HuH-7 (cell line): ENCODE results near the gene CLK3.
"Not testable (repeated sequence)": the region's sequence is repeated elsewhere in the genome, so short reads cannot be mapped to it uniquely, and the experiment has no call there.

Experiments used
- DNase-seq: peaks from one replicate; pipeline ENCODE4 v3.0.0; 2011; ENCODE audit warnings: low spot score

The CLK3 gene

DNA sequence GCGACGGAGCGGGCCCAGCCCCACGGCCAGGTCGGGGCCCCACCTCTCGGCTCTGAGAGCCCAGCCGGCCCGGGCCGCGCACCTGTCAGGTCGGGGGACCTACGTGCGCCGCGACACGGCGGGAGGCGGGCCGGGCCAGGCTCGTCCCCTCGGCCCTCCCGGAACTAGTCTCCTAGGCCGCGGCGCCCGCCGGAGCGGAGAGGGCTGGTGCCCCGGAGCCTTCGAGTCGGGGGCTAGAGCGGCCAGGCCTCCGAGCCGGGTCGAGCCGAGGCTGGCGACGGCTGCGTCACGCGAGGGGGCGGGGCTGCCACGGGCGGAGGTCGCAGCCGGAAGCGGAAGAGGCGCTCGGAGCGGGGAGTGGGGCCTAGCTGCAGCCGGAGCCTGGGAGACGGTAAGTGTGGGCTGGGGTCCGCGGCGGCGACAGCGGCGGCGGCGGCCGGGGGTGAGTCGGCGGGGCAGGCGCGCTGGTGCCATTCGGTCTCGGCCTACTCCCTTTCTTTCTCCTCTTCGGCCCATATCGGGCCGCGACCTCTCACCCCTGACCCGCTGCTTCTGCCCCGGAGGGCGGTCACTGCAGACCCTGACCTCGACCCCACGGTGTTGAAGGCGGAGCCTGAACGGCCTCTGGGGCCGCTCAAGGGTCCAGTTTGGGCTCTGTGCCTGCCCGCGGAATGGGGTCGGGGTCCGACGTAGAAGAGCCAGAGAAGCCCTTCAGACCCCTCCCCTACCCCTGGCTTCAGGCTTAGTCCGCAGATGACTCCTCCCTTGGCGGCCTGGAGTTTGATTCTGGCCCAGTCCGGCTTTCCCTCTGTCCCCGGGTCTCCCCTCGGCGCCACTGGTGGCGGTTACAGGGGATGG is at the start of gene CLK3:
Gene CLK3 (plus strand): TSS at position 329 of the 858 bp plus-strand sequence. CDS start 3,361 bp downstream, outside the sequence.
- DNase-seq: peak; percentile 99

DNA sequence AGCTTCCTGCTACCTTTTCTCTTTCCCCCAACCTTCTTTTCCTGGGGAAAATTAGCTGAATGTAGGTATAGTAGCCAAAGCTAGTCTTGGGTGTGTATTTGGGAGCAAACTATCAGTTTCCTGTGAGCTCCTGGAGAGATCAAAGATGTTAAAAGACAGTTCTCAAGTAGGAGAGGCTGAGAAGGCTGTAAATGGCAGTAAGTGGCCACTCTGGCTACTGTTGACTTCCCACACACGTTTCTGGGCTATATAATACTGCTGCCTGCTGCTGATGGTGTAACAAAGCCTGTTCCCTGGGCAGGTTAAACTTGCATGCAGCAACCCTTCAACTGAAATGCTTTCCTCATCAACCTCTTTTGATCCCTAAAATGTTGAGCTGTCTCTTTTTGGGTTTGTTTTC is 47.0 kb upstream of the CLK3 start:
- no peak for DNase-seq

DNA sequence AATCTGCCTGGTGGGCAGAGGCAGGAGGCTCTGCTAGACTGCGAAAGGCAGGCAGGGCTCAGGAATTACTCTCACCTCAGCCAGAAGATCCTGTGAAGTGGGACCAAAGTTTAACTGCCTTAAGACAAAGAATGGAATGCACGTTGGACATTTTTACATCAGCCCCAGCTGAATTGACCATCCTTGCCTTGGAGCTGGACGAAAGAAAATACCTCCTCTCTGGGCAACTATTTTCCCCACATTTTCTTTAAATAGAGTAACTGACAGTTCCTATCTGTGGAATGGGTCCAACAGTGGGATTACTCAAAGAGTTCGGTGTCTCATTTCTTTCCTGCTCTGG is 45.9 kb upstream of the CLK3 start:
- DNase-seq: no peak

DNA sequence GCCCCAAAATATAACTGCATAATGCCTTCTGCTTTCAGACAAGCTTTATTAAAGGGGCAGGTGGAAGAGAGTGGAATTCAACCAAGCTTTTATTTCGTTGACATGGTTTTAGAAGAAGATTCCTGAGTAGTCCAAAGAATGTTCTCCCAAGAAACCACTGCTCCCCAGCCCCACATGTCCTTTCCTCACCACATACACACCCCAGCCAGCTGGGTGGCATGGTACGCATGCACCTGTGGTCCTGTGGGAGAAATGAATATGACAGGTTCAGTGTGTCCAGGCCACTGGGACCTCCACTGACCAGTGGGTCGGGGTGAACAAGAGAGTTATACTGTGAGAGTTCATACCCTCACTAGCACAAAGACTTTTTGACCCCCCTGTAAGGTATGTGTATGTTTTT is 44.4 kb upstream of the CLK3 start:
- no peak for DNase-seq

DNA sequence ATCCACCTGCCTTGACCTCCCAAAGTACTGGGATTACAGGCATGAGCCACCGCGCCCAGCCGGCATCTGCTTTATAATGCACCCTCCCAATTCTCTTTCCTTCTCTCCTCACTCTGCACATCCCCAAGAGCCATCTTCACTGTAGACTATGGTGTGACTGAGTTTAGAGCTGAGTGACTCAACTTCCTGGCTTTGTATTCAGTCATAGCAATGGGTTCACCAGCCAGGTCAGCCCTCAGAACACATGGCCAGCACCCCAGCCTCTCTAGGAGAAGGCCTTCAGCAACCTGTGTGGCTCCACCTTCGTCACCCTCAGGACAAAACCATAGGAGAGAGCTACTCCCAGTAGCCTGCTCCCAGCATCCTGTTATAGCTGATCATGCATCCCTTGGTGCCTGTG is 41.6 kb upstream of the CLK3 start:
- no peak for DNase-seq

DNA sequence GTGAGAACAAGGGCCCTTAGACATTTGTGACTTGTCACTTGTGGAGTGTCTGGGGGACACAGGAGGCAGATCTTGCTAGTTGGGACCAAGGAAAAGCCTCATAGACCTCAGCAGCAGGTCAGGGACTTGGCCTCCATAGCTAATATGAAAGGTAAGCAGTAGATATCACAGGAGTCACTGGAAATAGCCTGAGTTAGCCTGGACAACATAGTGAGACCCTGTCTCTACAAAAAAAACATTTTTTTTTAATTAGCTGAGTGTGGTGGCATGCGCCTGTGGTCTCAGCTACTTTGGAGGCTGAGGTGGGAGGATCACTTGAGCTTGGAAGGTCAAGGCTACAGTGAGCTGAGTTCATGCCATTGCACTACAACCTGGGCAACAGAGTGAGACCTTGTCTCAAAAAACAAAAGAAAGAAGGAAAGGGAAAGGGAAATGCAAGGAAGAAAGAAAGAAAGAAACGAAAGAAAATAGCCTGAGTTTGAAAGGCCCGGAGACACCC is 37.1 kb upstream of the CLK3 start:
- DNase-seq: no peak

DNA sequence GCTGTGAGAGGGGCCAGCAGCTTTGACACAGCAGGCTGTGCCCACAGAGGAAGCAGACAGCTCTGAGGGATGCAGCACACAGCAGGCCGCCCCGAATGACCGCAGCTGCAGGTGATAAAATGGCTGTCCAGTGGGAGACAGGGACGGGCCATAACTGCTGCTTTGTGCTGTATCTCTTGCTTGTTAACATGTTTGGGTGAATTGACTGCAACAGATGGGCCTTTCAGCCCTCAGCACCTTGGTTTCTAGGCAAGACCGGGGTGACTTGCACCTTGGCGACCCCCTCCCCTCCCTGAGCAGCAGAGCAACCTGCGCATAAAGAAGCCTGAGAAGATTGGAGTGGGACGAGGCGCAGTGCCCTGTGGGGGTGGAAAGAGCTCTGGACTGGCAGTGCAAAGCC is 36.6 kb upstream of the CLK3 start:
- DNase-seq: no peak

DNA sequence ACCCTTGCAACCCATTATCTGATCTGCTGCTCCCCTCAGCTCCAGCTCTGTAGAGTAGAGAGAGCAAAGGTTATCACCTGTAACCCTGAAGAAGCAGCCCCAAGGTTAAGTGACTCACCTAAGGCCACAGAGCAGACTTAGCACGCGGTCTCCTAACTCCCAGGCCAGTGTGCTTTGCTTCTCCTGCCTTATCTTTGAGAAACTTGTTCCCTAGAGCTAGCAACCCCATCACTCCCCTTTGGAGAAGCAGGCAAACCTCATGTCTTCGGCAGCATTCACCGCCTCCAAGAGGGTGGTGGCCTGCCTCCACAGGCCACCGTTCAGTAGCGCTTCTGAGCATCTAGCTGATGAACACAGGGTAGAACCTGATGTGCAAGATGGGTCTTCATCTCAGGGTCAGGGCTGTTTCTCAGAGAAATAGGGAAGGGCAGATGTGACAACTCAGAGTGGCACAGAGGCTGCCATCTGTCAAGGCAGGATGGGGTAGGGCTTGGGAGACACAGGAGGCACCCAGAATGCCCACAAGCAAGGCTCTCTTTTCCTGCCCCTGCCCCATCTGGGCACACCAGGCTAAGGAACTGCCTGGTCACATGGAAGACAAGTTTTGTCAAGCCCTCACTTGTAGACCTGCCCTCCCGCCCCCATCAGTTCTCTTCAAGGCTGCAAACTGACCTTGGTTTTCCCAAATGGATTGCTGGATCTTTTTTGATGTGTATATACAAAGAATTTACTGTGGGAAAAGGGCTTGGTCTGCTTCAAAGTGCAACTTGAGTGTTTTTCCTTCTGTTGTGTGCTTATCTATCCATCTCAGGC is 34.9 kb upstream of the CLK3 start:
- DNase-seq: no peak

DNA sequence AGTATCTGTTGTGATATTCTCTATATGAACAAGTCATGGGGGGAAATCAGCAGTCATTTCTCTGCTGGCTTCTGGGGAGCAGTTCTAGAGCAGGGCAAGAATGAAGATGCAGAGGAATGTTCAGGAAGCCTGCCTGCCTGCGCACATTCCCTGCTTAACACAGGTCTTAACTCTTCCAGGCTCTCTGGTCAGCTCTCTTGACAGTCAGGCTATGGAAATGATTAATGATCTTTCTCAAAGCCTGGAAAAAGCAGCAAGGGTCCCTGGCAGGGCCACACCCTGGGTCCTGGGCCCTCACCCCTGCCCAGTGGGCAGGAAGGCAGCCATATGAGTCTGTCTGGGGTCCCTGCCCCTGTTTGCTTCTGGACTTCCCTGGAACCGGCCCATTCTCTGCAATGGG is 31.4 kb upstream of the CLK3 start:
- DNase-seq: no peak

DNA sequence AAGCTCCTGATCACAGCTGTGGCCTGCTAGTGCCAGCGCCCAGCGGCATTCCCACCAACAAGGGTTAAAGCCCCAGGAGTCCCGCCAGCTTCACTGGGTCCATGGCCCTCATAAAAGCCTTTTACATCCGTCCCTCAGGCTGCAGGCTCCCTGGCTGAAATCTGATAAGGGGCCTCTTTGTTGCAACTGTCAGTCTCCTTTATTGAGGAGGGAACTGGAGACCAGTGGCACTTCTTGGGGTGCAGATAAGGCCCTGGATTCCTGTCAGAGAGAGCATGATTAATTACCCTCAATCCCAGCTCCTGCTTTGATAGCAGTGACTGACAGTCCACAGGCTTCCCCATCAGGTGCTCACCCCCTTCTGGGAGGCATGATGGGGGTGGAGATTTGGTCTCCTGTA is 30.9 kb upstream of the CLK3 start:
- DNase-seq: no peak

DNA sequence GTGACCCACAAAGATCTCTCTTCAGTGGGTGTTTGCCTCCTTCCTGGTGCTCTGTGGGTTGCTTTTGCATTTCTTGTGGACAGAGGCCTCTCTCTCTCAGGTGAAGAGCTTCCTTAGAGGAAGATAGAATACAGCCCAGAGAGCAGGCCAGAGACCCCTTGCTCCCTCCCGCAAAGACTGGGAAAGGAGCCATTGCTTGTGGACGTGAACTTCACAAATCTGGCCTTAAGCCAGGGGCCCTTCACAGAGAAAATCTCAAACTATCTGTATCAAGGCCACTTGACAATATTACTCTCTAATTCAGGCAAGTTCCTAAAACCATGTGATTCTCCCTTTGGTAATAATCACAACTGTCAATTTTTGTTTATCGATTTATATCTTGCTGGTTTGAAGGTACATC is 30.4 kb upstream of the CLK3 start:
- DNase-seq: no peak

DNA sequence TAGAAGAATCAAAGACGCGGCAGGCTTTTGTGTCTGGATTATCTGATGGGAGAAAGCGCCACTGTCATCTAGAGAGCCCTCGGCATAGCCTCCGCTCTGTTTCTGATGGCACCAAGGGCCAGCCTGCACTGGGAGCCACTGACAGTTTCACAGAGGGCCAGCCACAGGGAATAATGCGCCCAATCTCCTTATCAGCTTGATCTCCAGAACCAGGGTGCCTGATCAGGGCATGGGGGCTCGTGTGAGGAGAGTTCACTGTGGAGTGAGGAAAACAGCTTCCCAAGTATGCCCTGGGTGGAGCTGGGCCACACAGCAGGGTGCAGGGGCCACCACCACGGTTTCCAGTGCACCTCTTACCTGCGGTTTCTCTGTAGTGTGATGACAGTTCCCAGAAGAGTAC is 29.8 kb upstream of the CLK3 start:
- DNase-seq: no peak

DNA sequence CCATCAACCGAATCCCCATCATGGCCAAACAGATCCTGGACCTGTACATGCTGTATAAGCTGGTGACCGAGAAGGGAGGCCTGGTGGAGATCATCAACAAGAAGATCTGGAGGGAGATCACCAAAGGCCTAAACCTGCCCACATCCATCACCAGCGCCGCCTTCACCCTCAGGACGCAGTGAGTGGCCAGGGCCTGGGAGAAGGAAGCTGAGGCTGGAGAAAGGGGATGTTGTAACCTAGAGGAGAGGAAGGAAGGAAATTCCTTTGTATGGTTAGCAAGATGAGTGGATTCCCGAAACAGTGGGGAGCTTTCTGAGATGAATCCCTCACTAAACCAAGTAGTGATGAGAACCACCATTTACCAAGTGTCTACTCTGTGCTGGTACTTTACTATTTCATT is 25.8 kb upstream of the CLK3 start:
- no peak for DNase-seq

DNA sequence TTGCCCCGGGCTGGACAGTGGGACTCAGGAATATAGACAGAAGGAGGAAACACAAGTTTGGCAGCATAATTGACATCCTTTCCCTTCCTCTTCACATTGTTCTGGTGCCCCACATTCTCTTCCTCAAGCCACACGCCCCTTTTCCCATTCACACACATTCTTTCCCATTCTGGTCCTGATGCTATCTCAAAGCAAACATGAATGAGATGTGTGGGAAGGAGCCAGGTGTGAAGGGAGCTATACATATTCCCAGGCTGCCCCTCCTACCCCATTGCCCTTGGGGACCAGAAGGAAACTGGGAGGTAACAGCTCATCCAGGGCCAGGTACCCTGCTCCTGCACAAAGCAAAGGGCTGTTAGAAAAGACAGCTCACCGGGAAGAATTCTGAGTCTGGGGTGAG is 23.4 kb upstream of the CLK3 start:
- no peak for DNase-seq

DNA sequence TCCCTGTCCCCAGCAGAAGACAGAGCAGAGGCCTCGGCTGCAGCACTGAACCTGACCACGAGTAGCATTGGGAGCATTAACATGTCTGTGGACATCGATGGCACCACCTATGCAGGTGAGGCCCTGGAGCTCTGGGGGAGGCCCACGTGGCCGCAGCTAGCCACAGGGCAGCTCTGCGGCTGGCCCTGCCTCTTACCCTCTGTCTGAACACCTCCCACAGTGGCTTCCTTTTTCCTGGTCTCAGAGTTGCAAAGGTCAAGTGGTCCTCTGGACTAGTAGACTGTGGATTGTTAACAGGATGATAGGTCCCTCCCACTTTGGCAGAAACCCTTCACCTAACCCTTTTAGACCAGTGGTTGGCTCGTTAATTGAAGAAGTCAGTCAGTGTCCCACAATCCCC is 22.5 kb upstream of the CLK3 start:
- no peak for DNase-seq

DNA sequence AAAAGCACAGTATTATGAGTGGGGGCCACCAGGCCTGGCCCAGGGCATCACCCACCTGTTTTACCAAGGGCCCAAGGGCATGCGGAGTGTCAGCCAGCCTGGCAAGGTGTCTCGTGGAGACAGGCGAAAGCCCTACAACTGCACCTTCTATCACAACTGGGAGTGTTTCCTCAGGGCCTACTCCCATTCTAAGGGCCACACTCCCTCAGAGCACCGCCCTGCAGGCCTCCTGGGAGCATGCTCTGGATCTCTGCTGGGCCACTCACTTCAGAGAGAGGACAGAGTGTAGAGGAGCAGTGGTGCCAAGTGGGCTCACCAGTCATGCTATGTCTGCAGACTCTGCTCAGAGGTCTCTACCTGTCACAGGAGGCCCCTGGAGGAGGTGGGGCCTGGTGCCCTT is 21.2 kb upstream of the CLK3 start:
- DNase-seq: no peak

DNA sequence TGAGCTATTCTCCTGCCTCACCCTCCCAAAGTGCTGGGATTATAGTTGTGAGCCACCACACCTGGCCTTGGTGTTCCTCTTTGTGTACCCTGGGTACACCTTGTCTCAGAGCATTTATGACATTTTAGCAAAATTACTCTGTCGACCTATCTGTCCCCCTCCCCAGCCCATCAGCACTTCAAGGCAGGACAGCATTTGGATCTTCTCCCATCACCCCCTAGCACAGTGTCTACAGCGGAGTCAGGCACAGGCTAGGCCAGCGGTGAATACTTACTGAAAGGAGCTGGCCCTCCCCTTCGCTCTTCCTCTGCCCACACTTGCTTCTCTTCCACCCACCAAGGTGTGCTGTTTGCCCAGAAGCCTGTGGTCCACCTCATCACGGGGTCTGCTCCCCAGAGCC is 20.4 kb upstream of the CLK3 start:
- no peak for DNase-seq

DNA sequence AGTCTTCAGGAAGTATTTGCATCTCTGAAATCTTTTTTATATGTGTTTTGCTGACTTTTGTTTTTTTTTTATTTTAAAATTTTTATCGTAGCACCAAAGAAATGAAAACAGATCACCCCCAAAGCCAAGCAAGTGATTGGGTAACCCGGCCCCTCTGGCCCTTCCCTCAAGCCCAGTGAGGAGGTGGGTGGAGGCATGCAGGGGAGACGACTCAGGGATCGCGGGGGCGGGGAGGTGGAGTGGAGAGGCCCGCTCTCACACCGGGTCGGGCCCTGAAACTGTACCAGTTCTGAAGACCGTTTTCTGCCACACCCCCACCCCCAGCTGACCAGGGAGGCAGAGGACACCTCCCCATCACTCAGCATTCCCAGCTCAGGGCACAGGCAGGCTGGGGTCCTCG is 18.9 kb upstream of the CLK3 start:
- DNase-seq: not testable (repeated sequence)

DNA sequence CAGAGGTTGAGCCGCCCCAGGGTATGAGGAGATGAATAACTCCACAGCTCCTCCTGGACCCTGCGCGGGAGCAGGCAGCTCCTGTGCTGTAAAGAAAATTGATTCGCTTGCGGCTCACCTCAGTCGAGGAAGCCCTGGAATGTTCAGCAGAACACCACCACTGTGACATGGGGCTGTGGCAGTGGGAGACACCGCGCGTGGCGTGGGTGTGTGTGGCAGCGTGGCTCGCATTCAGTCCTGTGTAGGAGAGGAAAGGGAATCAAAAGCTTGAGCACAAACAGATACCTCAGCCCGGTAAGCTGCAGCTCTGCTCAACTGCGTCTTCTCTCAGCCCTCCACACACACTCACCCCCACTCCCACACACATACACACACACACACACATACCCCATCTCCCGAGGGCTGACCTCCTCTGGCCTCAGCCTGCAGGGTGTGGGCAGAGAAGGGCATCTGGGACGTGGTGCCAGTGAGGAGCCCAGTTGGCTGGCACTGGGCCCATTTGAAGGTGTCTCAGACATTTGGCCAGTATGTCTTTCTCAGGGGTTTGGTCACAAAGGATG is 18.4 kb upstream of the CLK3 start:
- DNase-seq: not testable (repeated sequence)

DNA sequence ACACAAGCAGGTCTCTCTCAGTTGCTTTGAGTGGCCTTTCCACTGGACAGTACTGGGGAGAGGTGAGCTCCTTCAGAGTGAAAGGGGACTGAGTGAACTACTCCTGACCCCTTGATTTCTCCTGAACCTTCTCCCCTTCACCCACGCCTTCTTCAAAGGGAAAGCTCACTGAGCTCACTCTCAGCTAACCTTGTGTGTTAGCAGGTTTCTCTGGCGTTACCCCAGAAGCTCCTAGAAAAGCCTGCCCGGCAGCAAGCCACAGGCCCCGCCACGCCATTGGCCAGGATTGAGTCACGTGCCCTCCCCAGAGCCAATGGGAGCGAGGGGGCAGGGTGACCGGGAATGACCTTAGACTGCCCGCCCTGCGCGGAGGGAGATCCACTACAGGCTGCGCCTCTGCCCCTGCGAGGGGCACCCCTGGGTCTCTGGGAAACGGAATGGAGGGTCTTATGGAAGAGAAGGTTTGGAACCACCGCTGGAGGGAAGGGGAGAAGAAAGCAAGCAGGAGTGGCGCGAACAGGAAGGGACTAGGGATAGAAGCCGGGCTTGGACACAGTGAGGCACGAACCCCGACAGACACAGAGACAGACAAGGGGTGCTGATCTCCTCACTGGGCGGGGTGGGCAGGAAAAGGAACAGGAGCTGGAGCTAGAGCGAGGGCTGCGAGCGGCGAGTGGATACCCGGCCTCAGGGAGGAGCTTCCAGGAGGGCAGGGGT is 17.4 kb upstream of the CLK3 start:
- peak; percentile 100 for DNase-seq

DNA sequence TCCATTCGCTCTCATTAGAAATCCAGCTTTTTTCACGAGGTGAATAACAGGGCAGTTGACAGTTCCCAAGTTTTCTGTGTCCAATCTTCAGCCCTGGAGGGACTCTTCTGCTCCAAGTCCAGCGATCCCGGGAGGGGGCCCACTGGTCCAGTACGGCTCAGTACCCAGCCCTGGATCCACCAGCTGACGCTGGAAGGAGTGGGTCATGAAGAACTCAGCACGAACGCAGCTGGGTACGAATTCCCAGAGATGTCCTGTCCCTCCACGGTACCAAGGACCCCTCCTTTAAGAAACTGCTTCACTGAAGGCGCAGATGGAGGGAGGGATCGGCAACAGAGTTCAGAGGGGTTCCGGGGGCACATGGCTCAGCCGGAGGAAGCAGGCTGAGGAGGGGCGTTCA is 16.5 kb upstream of the CLK3 start:
- no peak for DNase-seq

DNA sequence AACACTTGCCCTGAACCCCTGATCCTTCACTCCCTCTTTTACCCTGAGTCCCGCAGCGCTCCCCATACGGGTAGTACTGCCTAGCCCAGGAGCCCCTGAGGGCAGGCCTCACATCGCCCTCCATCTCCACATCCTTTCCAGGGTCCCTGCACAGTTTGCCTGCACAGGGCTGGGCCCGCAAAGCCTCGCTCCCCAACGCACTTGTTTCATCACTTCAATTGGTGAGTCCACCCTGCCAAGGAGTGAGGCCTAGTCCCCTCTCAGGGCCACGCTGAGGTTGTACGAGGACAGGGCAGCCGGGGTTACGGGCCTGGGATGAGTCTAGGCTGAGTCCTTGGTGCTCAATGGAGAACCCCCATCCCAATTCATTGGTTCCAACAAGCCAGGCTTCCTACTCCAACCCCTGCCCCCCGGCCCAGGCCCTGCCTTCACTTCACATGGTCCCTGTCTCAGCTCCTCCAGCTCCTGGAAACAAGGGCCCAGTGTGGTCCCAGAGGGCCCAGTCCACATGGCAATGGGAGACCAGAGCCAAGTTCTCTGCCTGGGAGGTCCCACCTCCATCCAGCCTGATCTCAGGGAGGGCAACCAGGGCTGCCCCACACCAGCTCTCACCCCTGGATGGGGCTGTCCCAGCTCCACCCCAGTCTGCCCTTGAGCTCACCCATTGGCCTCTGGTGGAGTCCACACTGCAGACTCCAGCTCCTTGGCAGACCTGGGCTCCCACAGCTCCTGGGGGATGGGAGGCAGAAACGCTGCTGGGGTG is 12.4 kb upstream of the CLK3 start:
- no peak for DNase-seq
